NCI-H1105 treated with DMSO at 0.1 percent for 48 hours (cell line): Measurements from ENCODE around the gene CDC25A.

ENCODE experiments used
- DNase-seq: peaks from one replicate; lab custom pipeline; 2025; lab: John Stamatoyannopoulos, UW

The CDC25A gene

GRCh38 chr3:48194446-48195071, 6.3 kb upstream of the CDC25A start:
- peak; percentile 36 for DNase-seq

GRCh38 chr3:48190911-48191310, 2.7 kb upstream of the CDC25A start:
- DNase-seq: no peak

GRCh38 chr3:48189321-48189720, 1.1 kb upstream of the CDC25A start:
- DNase-seq: no peak

- no peak for DNase-seq
Measured at GRCh38 chr3:48187579-48188265, 495 bp downstream of the CDC25A start.

- no peak for DNase-seq
Measured at GRCh38 chr3:48187301-48187578, 977 bp downstream of the CDC25A start.

- DNase-seq: no peak
Measured at GRCh38 chr3:48186631-48187300, 1.5 kb downstream of the CDC25A start.

- DNase-seq: no peak
Measured at GRCh38 chr3:48185129-48185528, 3.1 kb downstream of the CDC25A start.

GRCh38 chr3:48184299-48184698, 3.9 kb downstream of the CDC25A start:
- no peak for DNase-seq

- no peak for DNase-seq
Measured at GRCh38 chr3:48180531-48181253, 7.5 kb downstream of the CDC25A start.

- DNase-seq: no peak
Measured at GRCh38 chr3:48180021-48180420, 8.2 kb downstream of the CDC25A start.

GRCh38 chr3:48178072-48178471, 10.1 kb downstream of the CDC25A start:
- DNase-seq: no peak

- no peak for DNase-seq
Measured at GRCh38 chr3:48157950-48158376, 30.3 kb downstream of the CDC25A start.

GRCh38 chr3:48157202-48157840, 30.9 kb downstream of the CDC25A start:
- DNase-seq: no peak

- DNase-seq: no peak
Measured at GRCh38 chr3:48156163-48156562, 32.1 kb downstream of the CDC25A start.

GRCh38 chr3:48155122-48155521, 33.1 kb downstream of the CDC25A start:
- DNase-seq: no peak

GRCh38 chr3:48151807-48152427, 36.3 kb downstream of the CDC25A start:
- DNase-seq: no peak

GRCh38 chr3:48151058-48151806, 37.0 kb downstream of the CDC25A start:
- peak; percentile 60 for DNase-seq

GRCh38 chr3:48143992-48144391, 44.2 kb downstream of the CDC25A start:
- DNase-seq: no peak

- no peak for DNase-seq
Measured at GRCh38 chr3:48143567-48143966, 44.6 kb downstream of the CDC25A start.

GRCh38 chr3:48142316-48142870, 45.8 kb downstream of the CDC25A start:
- peak; percentile 43 for DNase-seq

- no peak for DNase-seq
Measured at GRCh38 chr3:48141604-48142137, 46.5 kb downstream of the CDC25A start.
